ENCODE results near the gene RASA4B. TPM values are rescaled to one million over a fixed set of nuclear protein-coding genes. Genes with fewer than 3 reads are reported as not detected.
"Not testable (repeated sequence)": the region's sequence is repeated elsewhere in the genome, so short reads cannot be mapped to it uniquely, and the experiment has no call there.

Gene RASA4B
- polyA plus RNA-seq, 5 donors: 2.4 to 12.2 (median 5.5) TPM

DNA sequence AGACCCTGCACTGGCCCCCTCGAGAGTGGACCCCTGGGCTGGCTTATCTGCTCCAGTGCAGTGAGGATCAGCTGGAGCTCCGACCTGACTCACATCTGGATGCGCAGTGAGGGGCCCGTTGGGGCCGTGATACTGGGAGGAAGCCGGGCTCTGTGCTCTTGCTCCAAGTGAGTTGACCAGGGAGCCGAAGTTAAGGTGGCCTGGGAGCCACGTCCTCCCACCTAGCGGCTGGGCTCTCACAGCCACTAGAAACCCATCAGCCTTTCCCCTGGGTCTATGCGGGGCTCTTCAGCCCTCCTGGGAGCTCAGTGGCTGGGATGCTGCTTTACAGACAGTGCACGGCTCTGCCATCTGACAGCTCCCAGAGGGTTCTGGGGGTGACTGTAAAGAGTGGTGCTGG lies 62.0 kb downstream of the RASA4B start:
- DNase-seq: no peak

DNA sequence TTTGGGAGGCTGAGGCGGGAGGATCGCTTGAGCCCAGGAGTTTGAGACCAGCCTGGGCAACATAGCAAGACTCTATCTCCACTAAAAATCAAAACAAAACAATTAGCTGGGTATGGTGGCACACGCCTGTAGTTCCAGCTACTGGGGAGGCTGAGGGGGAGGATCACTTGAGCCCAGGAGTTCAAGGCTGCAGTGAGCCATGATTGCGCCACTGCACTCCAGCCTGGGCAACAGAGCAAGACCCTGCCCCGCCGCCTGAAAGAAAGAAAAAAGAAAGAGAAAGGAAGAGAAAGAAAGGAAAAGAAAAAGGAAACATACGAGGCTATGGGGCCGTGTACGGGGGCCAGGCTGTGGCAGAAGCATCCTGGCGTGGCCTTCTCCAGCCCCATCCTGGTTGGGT lies 62.6 kb downstream of the RASA4B start:
- not testable (repeated sequence) for DNase-seq

DNA sequence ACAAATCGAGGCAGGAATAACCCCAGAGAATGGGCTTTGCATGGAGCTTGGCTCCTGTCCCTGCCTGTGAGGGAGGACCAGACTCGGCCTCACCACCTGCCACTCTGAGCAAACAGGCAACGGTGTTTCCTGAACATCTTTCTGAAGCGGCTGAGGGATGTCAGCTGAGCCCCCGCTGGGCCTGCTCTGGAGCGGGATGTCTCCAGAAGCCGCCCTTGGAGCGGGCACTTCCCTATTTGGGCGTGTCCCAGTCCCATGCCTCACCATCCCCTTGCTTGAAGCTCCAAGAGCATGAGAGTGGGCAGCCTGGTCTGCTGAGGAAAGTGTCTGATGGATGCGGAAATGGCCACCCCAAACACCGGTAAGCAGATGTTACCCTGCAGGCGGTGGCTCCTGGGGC lies 63.1 kb downstream of the RASA4B start:
- no peak for DNase-seq

DNA sequence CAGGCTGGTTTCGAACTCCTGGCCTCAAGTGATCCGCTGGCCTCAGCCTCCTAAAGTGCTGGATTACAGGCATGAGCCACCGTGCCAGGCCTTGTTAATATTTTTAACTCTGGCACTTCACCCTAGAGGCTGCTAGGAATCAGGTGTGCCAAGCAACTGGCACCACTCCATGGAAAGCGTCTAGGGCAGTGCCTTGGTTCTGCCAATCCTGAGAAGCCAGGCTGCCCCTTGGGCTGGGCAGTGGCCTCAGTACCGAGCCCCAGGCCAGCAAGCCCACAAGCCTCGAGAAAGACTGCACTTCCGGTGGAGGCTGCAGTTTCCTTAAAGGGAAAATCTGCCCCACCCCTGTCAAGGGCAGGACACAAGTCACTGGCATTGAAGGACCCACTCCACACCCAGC lies 64.3 kb downstream of the RASA4B start:
- no peak for DNase-seq

DNA sequence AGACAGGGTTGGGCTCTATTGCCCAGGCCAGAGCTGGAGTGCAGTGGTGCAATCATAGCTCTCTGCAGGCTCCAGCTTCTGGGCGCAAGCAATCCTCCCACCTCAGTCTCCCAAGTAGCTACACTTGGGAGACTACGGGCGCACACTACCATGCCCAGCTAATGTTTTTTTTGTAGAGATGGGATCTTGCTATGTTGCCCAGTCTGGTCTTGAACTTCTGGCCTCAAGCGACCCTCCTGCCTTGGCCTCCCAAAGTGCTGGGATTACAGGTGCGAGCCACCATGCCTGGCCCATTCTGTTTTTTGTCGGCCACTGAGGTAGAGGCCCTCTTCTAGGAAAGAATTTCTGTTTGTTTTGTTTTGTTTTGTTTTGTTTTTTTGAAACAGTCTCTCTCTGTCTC lies 65.1 kb downstream of the RASA4B start:
- no peak for DNase-seq

DNA sequence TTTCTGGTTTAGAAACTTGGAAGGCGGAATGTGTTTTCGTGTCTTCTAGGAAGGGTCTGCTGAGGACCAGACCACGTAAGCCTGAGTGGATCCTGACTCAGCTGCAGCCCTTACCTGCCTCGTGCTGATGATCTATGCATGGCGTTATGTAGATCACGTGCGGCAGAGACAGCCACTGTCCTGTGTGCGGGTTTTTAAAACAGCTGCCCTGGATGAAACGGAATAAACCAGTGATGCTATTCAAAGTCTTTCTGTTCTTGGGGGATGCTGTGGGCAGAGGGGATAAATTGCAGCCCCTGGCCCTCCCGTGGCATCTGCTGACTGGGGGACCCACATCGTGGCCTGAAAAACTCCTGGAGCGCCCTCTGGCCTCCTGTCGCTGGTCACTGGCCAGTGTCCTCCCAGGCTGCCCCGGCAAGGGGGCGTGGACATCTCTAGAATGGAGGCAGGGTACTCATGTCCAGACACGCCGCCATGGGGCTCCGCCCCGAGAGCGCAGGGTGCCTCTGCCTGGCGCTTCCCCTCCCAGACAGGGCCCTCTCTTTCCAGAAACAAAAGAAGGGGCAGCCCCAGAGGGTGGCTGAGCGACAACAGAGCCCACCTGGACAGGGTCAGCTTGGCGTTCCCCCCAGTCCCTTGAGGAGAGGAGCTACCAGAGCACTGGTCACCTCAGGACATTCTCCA lies 66.1 kb downstream of the RASA4B start:
- DNase-seq: no peak

DNA sequence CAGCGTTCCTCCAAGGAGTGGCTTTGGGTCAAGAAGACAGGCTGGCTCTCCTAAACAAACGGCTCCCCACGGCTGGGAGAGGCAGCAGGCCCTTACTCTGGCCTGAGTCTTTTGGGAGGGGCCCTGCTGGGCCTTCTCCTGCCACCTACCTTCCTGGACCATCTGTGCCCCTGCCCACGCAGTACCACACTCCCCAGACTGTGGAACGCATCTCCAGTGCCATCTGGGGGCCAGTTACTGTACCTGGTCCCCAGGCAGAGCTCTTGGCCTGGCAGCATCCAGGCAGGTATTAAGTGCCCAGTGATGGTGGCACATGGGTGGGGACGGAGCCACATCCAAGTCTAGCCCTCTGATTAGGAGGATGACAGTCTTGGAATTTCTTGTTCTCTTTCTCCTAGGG lies 67.3 kb downstream of the RASA4B start:
- DNase-seq: no peak

DNA sequence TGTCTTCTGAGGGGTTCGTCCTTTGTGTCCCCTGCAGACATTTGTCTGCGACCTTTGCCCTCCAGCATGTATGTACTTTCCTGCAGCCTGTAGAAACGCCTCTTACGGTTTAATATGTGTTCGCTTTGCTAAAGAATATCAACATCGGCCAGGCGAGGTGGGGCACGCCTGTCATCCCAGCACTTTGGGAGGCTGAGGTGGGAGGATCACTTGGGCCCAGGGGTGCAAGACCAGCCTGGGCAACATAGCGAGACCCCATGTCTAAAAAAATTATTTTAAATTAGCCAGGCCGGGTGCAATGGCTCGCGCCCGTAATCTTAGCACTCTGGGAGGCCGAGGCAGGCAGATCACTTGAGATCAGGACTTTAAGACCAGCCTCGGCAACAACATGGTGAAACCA lies 68.4 kb downstream of the RASA4B start:
- DNase-seq: no peak

DNA sequence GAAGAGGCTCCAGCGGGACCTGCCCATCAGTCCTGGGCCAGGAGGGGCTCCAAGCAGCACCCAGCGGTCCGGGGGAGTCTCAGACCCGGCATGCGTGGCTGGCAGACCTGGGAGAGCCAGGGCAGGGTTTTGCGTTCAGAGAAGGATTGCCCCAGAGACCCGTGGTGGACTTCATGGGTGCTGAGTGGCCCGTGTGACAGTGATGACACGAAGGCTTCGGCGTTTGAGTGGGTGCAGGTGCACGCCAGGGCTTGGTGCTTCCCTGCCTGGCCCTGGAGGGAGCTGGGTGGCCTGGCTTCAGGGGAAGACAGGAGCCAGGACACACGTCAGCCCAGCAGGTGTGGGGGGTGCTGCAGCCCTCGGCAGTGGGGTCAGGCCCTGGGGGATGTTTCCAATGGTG lies 70.3 kb downstream of the RASA4B start:
- no peak for DNase-seq

DNA sequence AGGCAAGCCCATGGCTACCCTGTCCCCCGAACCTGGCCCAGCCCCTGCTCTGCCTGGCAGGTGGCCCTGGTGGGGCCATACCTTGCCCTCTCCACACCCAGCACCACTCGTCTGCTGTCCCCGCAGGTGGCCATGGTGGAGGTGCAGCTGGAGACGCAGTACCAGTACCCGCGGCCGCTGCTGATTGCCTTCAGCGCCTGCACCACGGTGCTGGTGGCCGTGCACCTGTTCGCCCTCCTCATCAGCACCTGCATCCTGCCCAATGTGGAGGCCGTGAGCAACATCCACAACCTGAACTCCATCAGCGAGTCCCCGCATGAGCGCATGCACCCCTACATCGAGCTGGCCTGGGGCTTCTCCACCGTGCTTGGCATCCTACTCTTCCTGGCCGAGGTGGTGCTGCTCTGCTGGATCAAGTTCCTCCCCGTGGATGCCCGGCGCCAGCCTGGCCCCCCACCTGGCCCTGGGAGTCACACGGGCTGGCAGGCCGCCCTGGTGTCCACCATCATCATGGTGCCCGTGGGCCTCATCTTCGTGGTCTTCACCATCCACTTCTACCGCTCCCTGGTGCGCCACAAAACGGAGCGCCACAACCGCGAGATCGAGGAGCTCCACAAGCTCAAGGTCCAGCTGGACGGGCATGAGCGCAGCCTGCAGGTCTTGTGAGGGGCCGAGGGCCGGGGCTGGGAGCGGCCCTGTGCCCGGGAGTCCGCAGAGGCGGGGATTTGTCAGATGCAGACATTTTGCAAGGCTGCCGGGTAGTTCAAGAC lies 71.0 kb downstream of the RASA4B start:
- DNase-seq: no peak

DNA sequence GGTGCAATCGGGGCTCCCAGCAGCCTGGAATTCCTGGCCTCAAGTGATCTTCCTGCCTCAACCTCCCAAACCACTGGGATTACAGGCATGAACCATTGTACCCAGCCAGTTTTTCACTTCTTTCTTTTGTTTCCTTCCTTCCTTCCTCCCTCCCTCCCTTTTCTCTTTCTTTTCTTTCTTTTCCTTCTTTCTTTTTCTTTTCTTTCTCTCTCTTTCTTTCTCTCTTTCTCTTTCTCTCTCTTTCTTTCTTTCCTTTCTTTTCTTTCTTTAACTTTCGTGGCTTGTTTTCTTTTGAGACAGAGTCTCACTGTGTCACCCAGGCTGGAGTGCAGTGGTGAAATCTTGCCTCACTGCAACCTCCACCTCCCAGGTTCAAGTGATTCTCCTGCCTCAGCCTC lies 71.9 kb downstream of the RASA4B start:
- no peak for DNase-seq

DNA sequence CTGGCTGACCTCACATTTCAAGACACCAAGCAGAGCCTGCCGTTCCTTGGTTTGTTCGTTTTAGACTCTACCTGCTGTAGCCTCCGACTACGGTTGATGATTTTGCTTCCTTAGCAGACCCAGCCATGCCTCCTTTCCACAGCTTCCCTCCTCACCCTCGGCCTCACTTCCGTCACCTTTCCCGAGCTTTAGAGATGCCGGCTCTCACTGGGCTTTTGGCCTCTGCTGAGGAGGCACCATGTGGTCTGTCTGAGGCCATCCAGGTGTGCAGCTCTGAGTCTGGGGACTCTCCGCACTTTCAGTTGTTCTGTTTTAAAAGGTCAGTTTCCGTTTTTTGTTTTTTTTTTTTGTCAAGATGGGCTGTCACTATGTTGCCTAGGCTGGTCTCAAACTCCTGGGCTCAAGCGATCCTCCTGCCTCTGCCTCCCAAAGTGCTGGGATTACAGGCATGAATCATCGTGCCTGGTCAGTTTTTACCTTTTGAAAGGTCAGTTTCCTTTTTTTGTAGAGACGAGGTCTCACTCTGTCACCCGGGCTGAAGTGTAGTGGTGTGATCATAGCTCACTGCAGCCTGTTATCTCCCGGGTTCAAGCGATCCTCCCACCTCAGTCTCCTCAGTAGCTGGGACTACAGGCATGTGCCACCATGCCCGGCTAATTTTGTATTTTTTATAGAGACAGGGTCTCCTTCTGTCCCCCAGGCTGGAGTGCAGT lies 72.5 kb downstream of the RASA4B start:
- no peak for DNase-seq

DNA sequence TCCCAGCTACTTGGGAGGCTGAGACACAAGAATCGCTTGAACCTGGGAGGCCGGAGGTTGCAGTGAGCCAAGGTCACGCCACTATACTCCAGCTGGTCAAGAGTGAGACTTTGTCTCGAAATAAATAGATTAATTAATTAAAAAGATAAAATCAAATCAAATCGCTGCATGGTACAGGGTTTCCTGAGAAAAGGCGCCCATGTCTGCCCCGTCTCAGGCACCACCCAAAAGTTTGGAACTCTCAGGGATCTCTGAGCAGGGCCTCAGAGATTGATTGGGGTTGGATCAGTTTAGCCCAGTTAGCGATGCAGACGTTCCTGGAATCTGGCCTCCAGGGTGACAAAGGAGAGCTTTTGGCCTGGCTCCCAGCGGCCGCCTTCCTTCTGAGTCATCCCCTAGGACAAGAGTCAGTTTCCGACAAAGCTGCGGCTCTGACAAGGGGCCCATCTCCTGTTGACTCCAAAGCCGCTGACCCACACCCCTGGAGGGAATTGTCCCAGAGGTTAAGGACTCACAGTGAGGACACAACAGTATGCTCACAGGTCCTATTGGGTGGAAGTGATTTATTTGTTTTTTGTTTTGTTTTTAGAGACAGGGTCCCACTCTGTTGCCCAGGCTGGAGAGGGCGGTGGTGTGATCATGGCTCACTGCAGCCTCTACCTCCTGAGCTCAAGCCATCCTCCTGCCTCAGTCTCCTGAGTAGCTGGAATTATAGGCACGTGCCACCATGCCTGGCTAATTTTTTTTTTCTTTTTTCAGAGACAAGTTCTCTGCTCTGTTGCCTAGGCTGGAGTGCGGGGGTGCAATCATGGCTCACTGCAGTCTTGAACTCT lies 77.4 kb downstream of the RASA4B start:
- DNase-seq: no peak

DNA sequence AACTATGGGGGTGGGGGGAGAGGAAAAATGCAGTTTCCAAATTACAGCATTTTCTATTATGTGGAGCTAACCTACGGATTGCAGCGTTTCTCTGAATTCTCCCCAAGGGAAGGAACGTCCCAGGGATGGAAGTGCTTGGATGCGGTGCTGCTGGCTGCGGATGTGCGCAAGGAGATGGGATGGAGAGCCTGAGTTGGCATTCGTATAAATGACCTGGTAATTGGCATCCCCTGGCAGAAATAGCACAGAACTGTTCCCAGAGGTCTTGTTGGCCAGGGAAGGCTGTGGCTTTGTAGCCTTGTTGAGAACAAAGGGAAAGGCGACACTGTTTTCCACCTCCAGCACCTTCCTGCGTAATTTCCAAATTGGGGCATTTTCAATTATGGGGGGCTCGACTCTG lies 81.5 kb downstream of the RASA4B start:
- DNase-seq: no peak

DNA sequence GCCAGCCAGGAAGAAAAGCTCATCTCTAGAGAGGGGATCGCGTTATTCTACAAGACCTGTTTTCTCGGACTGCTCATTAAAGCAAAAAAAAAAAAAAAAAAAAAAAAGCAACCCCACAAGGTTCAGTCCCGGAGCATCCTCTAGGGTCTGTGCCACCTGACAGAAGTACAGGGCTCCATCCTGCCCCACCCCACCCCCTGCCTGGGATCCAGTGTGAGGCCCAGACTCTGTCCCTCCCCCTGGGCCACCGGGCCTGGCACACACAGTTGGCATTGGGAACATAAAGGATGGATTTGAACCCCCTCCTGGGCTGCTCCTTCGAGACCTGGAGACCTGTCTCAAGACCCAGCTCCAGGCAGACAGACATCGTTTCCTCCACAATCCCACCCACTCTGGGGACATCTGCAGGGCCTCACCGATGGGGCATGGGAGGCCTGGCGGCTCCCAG lies 83.5 kb downstream of the RASA4B start:
- no peak for DNase-seq

DNA sequence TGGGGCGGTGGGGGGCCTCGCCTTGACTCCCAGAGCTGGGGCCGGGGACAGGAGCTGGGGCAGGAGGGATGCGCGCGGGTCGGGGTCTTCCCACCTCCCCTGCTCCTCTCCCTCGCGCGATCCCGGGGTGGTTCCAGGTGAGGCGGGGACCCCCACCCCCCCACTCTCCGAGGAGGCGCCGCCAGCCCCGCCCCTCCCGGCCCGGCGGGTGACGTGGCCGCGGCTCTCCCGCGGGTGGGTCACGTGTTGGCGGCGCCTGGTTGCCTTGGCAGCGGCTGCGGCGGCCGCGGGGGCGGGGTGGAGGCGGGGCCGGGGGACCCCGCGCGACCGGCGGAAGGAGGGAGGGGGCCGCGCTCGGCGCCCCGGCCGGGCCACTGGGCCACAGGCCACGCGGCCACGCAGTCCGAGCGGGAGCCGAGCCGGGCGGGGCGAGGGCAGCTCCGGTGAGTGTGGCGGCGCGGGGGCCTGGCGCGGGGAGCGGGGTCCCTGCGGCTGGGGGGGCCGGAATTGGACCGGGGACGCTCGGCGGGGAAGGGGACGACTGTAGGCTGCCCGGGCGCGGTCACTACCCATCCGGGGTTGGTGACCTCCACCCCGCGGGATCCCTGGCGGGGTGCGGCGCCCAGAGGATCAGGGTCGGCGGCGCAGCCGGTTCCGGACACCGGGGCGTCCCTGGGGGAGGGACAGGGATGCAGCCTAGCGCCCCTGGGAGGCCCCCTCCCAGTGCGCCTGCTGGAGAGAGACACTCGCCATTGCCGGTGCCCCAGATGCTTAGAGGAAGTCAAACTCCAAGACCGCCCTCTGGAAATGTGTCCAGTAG lies 84.1 kb downstream of the RASA4B start, which contains the start of gene ORAI2:
ORAI2 (plus strand) TSS at position 357 of the 820 bp plus-strand sequence. CDS start 5,382 bp downstream, outside the sequence.
- peak; percentile 64 to 69 for DNase-seq
